AG04450 (cell line): ENCODE data around the gene CTPS2. TPM values are rescaled to one million over a fixed set of nuclear protein-coding genes. Genes with fewer than 3 reads are reported as not detected.
"Not testable (repeated sequence)": the region's sequence is repeated elsewhere in the genome, so short reads cannot be mapped to it uniquely, and the experiment has no call there.

ENCODE experiments used
- CTCF ChIA-PET: fragments of 300-600, 350-600 bp; formaldehyde crosslinking; extraction: SDS; loops from one replicate; lab custom pipeline; 2022; ENCODE audit warnings: antibody characterized with exemption, inconsistent platforms; lab: Charles Lee
- POLR2A ChIA-PET: fragments of 350-600 bp; formaldehyde crosslinking; extraction: SDS; loops from one replicate; lab custom pipeline; 2021; ENCODE audit warnings: antibody characterized with exemption, inconsistent platforms; lab: Yijun Ruan, JAX
- DNase-seq: peaks from one replicate; pipeline ENCODE4 v3.0.0-alpha.2; 2011; ENCODE audit warnings: low read depth, low spot score
- H3K27ac ChIP-seq: one replicate; pipeline ENCODE4 v1.5.1; 2012; ENCODE audit warnings: low read depth, low read length, control low read depth
- H3K27me3 ChIP-seq: one replicate; pipeline ENCODE4 v1.6.0; 2012; ENCODE audit warnings: low read length; ENCODE audit not compliant: control insufficient read depth, insufficient read depth
- H3K4me3 ChIP-seq: 2 replicates; pipeline ENCODE4 v1.5.1; 2011; ENCODE audit warnings: mild to moderate bottlenecking, low read depth, low read length, control low read depth
- H3K9me3 ChIP-seq: 2 replicates; pipeline ENCODE4 v1.5.1; 2012; ENCODE audit warnings: low read length; ENCODE audit not compliant: control insufficient read depth, insufficient read depth
- CTCF ChIP-seq: IDR thresholded peaks from 2 replicates; pipeline ENCODE4 v1.5.1; 2011; ENCODE audit warnings: low read depth, low read length, control low read depth, inconsistent platforms
- polyA plus RNA-seq: library from polyadenylated mRNA; depleted of rRNA; stranded (reverse); fragments of >200 nt; gene quantifications from 2 replicates; pipeline ENCODE4 v1.2.3, GENCODE V29; 2011

CTPS2 gene
- polyA plus RNA-seq, 1 experiment = 11.7 TPM

DNA sequence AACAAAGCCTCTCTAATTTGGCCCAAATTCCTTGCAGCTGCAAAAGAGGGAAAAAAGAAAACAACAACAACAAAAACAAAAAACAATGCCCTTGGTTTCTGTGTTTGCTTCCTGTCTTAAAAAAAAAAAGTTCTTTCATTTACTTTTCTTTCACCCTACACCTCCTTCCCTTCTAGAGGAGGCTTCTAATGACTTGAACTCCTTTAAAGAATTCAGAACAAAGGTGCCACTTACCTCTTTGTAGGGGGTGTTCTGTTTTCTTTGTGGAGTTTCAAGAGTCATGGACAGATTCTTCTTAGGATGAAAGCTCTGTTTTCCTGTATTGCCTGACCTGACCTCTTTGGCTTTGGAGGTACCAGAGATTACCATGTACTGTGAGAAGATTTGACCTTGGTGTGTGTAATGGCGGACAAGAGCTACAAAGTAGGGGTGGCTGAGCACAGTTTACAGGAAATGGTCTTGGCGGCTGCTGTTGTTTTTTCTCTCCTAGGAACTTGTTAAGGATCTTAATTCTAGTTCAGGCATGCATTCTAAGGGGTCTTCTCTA, 134.9 kb downstream of the CTPS2 start:
- no peak for DNase-seq
- no peak for TF ChIP-seq CTCF
- CTCF ChIA-PET = no interaction called here
- Histone ChIP-seq H3K4me3 (no peak overlapping the region), H3K27me3 (no peaks in the 10 kb centered on the region), H3K27ac (no peak overlapping the region), H3K9me3 (no peaks in the 10 kb centered on the region)
- POLR2A ChIA-PET = no interaction called here

- H3K9me3 ChIP-seq, POLR2A ChIA-PET, CTCF ChIA-PET, DNase-seq, H3K27ac ChIP-seq, H3K4me3 ChIP-seq, H3K27me3 ChIP-seq: not testable (repeated sequence)
These were observed 137.1 kb downstream of the CTPS2 start for GRCh38 chrX:16575388-16575787.

DNA sequence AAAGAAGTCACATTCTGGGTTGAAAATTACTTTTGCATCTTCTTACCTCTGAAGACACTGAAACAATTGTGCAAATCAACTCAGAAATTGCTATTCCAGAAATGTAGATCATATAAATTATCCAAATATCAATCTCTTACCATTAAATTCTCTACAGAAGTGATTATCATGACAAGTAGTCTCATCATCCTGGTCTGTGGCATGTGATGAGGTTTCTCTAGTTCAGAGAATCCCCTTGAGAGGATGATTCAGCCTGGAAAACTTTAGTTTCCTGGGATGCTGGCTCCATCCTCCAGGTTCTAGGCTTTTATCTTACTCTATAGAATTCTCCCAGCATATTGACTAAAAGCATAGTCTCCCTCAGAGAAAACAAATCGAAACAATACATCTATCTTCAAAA, 138.7 kb downstream of the CTPS2 start:
- ChIA-PET POLR2A (no interaction called here), CTCF (no interaction called here)
- TF ChIP-seq CTCF = no peak
- H3K27me3 ChIP-seq = no peaks in the 10 kb centered on the region
- H3K9me3 ChIP-seq = no peaks in the 10 kb centered on the region
- H3K27ac ChIP-seq = no peak overlapping the region
- H3K4me3 ChIP-seq = no peak overlapping the region
- no peak for DNase-seq

DNA sequence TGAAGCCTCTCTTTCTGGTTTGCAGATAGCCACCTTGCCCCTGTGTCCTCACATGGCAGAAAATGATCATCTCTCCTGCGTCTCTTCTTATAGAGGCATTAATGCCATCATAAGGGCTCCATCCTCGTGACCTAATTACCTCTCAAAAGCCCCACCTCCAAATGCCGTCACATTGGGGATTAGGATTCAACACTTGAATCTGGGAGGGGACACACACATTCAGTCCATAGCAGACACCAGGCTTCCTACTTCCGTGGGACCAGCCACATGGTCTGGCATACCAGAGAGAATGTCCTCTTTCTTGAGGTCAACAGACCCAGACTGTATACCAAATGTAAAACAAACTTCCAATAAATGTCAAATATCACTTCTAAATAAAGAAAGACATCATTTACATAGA, 144.8 kb downstream of the CTPS2 start:
- POLR2A ChIA-PET = no interaction called here
- no peaks in the 10 kb centered on the region for H3K27me3 ChIP-seq

DNA sequence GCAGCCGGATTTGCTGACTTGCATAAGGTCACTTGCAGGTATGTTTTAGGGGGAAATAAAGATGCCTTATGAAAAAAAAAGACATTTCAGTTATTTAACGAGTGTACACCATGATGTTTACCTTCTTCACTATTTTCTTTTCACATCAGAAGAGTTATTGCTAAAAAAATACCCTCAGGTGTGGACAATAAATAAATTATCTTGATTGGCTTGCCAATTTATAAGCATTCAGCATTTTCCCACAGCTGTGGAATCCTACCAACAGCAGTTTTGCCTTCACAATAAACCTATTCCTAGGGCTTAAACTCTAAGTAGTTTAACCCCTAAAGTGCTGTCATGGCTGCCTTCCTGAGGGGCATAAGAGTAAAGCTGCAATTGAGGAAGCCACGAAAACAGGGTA, 145.9 kb downstream of the CTPS2 start:
- Histone ChIP-seq H3K9me3 (no peaks in the 10 kb centered on the region), H3K27me3 (no peaks in the 10 kb centered on the region), H3K27ac (no peak overlapping the region), H3K4me3 (no peak overlapping the region)
- ChIA-PET CTCF (interaction anchor here (0.7 kb wide), 1 partner anchor 149 kb away, joined by 3 read pairs; no protein-coding TSS in a partner anchor), POLR2A (interaction anchor here (0.7 kb wide), 1 partner anchor 405 kb away, joined by 3 read pairs; no protein-coding TSS in a partner anchor)
- no peak for DNase-seq
- TF ChIP-seq CTCF = no peak

More for the DNA sequence above, 144.8 kb downstream of the CTPS2 start:
- DNase-seq = no peak
- CTCF ChIA-PET = no interaction called here
- TF ChIP-seq CTCF = no peak
- H3K27ac ChIP-seq = no peak overlapping the region
- H3K9me3 ChIP-seq = no peaks in the 10 kb centered on the region
- no peak overlapping the region for H3K4me3 ChIP-seq
